K562 (cell line): ENCODE results near the gene NEDD9. TPM values are rescaled to one million over a fixed set of nuclear protein-coding genes. Genes with fewer than 3 reads are reported as not detected.
A peak's percentile ranks its signal among the peaks of the same experiment; 100 is the strongest.

Experiments used
- CEBPB ChIP-seq: fragments of 450-650 bp; IDR thresholded peaks from 2 replicates; pipeline ENCODE4 v1.6.1; 2016; ENCODE audit warnings: missing genetic modification characterization, missing compliant biosample characterization
- ETV5 ChIP-seq: sonication (generic); formaldehyde crosslinking; IDR thresholded peaks from 2 replicates; pipeline ENCODE4 v1.4.0; 2020; ENCODE audit warnings: low read depth, mild to moderate bottlenecking, missing genetic modification reagents
- FOXM1 ChIP-seq, 2 experiments: fragments of 450-650 bp in 1 of 2; sonication (generic) in 1 of 2; formaldehyde crosslinking in 1 of 2; IDR thresholded peaks; 2 replicates each; pipeline versions ENCODE4 v1.6.1 to v1.9.0; 2017 to 2022; ENCODE audit warnings: low read depth in 2 of 2, mild to moderate bottlenecking in 2 of 2, missing genetic modification reagents in 1 of 2, moderate library complexity in 1 of 2
- HCFC1 ChIP-seq: IDR thresholded peaks from 2 replicates; pipeline ENCODE4 v1.6.1; 2012; ENCODE audit warnings: low read depth, low read length, improper control_type of control experiment
- HDAC6 ChIP-seq: IDR thresholded peaks from 2 replicates; pipeline ENCODE4 v1.6.1; 2012; ENCODE audit warnings: low read depth, mild to moderate bottlenecking, control low read depth, inconsistent platforms, low read length, moderate library complexity
- MIER1 ChIP-seq: fragments of 450-650 bp; IDR thresholded peaks from 2 replicates; pipeline ENCODE4 v1.6.1; 2016; ENCODE audit warnings: antibody characterized with exemption, mild to moderate bottlenecking, low read depth
- NFATC3 ChIP-seq: fragments of 450-650 bp; IDR thresholded peaks from 2 replicates; pipeline ENCODE4 v1.6.1; 2017; ENCODE audit warnings: mild to moderate bottlenecking
- ZFPM2 ChIP-seq: fragments of 250-450 bp; sonication (Bioruptor Pico); IDR thresholded peaks from 2 replicates; pipeline ENCODE4 v1.5.1; 2022; ENCODE audit warnings: mild to moderate bottlenecking
- ZNF511 ChIP-seq: sonication (generic); formaldehyde crosslinking; IDR thresholded peaks from 2 replicates; pipeline ENCODE4 v1.8.0; 2022; ENCODE audit warnings: mild to moderate bottlenecking, missing genetic modification reagents
- polyA plus RNA-seq, 8 experiments: library from polyadenylated mRNA; depleted of rRNA in 4 of 8; stranded (reverse) in 5 of 8; unstranded in 3 of 8; fragments of >200 nt; fragmentation: Nextera tagmentation in 2 of 8; fragmentation: Illumina TruSeq in 1 of 8; extraction: Ambion mirVana in 2 of 8; extraction: Trizol in 1 of 8; gene quantifications; 2 replicates each; pipeline versions ENCODE4 v1.2.1 to v1.2.3, GENCODE V29; 2011 to 2014; ENCODE audit warnings: inconsistent platforms in 1 of 8, missing spikeins in 1 of 8
- total RNA-seq, 7 experiments: library from RNA; depleted of rRNA in 6 of 7; stranded (reverse); fragments of >200 nt in 6 of 7; fragmentation: Illumina TruSeq in 2 of 7; extraction: Trizol in 2 of 7; gene quantifications; 2 replicates each; pipeline versions ENCODE4 v1.2.1 to v1.2.3, GENCODE V29; 2011 to 2021; ENCODE audit warnings: low replicate concordance in 1 of 7
- TF ChIP-seq, protein P1 (sequence below), 2 experiments: fragments of 450-650 bp in 1 of 2; sonication (generic) in 1 of 2; formaldehyde crosslinking in 1 of 2; IDR thresholded peaks; 2 replicates each; pipeline versions ENCODE4 v1.7.1 to v1.9.0; 2016 to 2022; ENCODE audit warnings: inconsistent platforms in 1 of 2, mild to moderate bottlenecking in 1 of 2, missing genetic modification reagents in 1 of 2
- TF ChIP-seq, protein P2 (sequence below): fragments of 250-450 bp; sonication (Bioruptor Pico); IDR thresholded peaks from 2 replicates; pipeline ENCODE4 v1.8.0; 2022; ENCODE audit warnings: inconsistent platforms, mild to moderate bottlenecking, moderate library complexity, borderline replicate concordance
- TF ChIP-seq, protein P3 (sequence below): fragments of 200-800 bp; sonication (Bioruptor generic); IDR thresholded peaks from 2 replicates; pipeline ENCODE4 v1.6.1; 2017; ENCODE audit warnings: missing genetic modification characterization, missing compliant biosample characterization

Gene NEDD9
- total and polyA plus RNA-seq, 9 of the 15 experiments (the other 6 are each of a cell fraction or from before 2014, with no cell fraction given), result 0.04 to 0.18 (median 0.15) TPM; not detected in 6

DNA sequence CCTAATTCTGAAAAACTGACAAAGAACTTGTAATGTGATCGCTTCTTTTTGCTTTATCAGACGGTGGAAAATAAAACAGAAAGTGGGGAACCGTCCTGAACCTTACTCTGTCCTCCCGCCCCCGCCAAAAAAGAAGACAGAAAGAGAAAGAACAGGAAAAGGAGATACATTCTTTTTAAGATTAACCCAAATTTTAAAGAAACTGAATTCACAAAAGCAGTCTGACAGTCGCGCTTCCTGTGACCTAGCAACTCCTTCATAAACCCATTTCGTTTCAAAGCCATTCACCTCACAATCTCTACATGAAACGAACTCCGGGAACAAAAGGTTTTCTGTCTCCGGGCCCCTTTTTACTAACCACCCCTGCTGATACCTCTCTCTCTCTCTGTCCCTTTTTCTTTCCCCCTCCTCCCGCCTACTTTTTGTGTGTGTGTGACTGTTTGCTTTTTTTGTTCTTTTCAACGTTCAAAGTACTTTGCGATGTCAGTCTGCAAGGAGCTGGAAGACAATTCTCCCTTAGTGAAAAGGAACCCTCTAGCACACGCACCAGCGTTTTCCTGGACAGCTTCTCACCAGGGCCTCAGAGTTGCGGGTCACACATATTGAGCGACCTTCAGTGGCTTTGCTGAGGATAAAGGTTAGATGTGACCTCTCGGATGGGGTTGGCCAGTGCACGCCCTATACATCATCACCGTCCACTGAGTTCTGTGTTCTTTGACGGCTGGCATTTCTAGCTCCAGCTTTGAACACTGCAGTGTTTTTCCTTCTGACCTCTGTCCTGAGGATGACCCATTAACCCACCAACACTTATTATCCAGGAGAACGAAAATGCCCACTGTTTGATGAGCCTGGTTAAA, 530 bp upstream of the NEDD9 start (continued):
- TF ChIP-seq, protein P1, sequence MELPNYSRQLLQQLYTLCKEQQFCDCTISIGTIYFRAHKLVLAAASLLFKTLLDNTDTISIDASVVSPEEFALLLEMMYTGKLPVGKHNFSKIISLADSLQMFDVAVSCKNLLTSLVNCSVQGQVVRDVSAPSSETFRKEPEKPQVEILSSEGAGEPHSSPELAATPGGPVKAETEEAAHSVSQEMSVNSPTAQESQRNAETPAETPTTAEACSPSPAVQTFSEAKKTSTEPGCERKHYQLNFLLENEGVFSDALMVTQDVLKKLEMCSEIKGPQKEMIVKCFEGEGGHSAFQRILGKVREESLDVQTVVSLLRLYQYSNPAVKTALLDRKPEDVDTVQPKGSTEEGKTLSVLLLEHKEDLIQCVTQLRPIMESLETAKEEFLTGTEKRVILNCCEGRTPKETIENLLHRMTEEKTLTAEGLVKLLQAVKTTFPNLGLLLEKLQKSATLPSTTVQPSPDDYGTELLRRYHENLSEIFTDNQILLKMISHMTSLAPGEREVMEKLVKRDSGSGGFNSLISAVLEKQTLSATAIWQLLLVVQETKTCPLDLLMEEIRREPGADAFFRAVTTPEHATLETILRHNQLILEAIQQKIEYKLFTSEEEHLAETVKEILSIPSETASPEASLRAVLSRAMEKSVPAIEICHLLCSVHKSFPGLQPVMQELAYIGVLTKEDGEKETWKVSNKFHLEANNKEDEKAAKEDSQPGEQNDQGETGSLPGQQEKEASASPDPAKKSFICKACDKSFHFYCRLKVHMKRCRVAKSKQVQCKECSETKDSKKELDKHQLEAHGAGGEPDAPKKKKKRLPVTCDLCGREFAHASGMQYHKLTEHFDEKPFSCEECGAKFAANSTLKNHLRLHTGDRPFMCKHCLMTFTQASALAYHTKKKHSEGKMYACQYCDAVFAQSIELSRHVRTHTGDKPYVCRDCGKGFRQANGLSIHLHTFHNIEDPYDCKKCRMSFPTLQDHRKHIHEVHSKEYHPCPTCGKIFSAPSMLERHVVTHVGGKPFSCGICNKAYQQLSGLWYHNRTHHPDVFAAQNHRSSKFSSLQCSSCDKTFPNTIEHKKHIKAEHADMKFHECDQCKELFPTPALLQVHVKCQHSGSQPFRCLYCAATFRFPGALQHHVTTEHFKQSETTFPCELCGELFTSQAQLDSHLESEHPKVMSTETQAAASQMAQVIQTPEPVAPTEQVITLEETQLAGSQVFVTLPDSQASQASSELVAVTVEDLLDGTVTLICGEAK (IDR thresholded peaks at IDR 0.05), result peak; percentile 52; the same call in 1 of the 2 replicates
- TF ChIP-seq, protein P1 (CRISPR knock-in tag; IDR thresholded peaks at IDR 0.05), result no peak
- no peak for TF ChIP-seq ETV5 (CRISPR knock-in tag)
- peak; percentile 19; the same call in 1 of the 2 replicates for TF ChIP-seq FOXM1 (IDR thresholded peaks at IDR 0.05; ENCODE audit: low read depth)
- TF ChIP-seq FOXM1 (CRISPR knock-in tag; IDR thresholded peaks at IDR 0.05; ENCODE audit: low read depth), result no peak
- no peak for TF ChIP-seq CEBPB (tag)
- TF ChIP-seq HCFC1, result no peak
- no peak for TF ChIP-seq HDAC6
- TF ChIP-seq, protein P2, sequence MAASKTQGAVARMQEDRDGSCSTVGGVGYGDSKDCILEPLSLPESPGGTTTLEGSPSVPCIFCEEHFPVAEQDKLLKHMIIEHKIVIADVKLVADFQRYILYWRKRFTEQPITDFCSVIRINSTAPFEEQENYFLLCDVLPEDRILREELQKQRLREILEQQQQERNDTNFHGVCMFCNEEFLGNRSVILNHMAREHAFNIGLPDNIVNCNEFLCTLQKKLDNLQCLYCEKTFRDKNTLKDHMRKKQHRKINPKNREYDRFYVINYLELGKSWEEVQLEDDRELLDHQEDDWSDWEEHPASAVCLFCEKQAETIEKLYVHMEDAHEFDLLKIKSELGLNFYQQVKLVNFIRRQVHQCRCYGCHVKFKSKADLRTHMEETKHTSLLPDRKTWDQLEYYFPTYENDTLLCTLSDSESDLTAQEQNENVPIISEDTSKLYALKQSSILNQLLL (CRISPR knock-in tag), result no peak
- TF ChIP-seq NFATC3, result 0 out of 2 replicates have a peak, but pooled peaks have one; percentile 37
- TF ChIP-seq, protein P3, sequence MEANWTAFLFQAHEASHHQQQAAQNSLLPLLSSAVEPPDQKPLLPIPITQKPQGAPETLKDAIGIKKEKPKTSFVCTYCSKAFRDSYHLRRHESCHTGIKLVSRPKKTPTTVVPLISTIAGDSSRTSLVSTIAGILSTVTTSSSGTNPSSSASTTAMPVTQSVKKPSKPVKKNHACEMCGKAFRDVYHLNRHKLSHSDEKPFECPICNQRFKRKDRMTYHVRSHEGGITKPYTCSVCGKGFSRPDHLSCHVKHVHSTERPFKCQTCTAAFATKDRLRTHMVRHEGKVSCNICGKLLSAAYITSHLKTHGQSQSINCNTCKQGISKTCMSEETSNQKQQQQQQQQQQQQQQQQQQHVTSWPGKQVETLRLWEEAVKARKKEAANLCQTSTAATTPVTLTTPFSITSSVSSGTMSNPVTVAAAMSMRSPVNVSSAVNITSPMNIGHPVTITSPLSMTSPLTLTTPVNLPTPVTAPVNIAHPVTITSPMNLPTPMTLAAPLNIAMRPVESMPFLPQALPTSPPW (CRISPR knock-in tag), result peak; percentile 40; the same call in 1 of the 2 replicates
- TF ChIP-seq ZNF511 (CRISPR knock-in tag), result no peak
- TF ChIP-seq MIER1, result no peak
- TF ChIP-seq ZFPM2, result no peak
